Astrocyte of the cerebellum (primary cell): Measurements from ENCODE around the gene ZNF74.

Experiments
- DNase-seq: peaks from one replicate; pipeline ENCODE4 v3.0.0-alpha.2; 2011; ENCODE audit warnings: low read depth
- H3K4me3 ChIP-seq: 2 replicates; pipeline ENCODE4 v1.5.1; 2011; ENCODE audit warnings: mild to moderate bottlenecking, low read depth, low read length, moderate library complexity
- CTCF ChIP-seq: IDR thresholded peaks from 2 replicates; pipeline ENCODE4 v1.5.1; 2012; ENCODE audit warnings: low read length, low read depth, moderate library complexity, mild to moderate bottlenecking; ENCODE audit errors: missing control alignments
- in situ Hi-C: cut with HindIII; loops from 2 replicates; pipeline ENCODE4 v1.10.0; 2017; ENCODE audit warnings: low sequenced_read_pairs

Gene ZNF74

DNA sequence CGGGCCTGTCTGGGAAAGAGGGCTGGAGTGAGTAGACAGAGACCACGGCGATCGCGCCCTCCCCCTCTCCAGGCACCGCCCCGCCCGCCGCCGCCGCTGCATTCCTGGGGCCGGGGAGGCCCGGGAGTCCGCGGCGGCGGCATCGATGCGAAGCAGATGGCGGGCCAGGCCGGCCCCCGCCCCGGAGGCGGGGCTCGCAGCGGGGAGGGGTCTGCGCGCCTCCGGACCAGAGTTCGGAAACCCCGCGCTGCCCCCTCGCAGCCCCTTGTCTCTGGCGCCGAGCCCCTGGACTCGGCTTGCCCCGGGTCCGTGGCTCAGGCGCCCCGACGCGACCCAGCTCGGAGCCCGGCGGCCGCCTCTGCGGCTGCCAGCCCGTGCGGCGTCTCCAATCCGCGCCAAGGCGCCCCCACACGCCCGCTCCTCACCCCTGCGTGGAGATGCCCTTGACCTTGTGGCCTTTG is 42.4 kb downstream of the ZNF74 start:
- peak overlapping the region; percentile 93 for H3K4me3 ChIP-seq
- in situ Hi-C loops = no loop called here
- no peak for TF ChIP-seq CTCF

DNA sequence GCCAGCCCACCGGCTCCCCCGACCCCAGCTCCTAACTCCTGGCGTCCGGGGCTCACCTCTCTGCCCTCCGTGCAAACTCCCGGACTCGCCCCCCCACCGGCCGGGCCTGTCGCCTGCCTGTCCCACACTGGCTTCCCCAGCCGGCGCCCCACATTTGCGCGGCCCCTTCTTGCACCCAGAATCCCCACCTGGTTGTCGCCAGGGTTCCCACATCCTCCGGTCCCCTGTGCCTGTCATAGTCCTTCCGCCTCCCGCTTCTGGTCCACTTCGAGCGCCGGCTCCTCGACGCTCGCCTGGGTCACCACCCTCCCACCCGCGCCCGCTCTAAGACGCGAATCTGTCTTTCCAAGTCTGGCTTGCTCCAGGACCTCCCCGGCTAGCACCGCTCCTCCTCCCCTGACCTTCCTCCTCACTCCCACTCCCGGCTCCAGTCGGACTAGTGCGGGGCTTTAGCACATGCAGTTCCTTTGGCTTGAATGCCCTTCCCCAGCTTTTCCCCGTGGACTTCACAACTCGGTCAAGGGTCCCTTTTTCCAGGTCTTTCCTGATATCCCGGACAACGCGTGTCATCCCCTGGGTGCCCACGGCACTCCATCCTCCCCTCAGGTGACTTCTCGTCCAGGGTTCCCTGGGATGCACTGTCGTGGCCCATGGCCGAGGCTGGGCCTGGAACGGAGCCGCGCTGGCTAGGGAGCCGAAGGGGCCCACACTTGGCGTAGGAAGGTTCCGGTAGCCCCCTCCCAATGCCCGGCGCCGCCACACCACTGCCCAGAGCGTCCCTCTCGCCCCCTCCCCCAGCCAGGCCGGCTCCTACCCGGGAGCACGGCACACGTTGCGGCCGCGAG is 43.0 kb downstream of the ZNF74 start:
- in situ Hi-C loops = no loop called here
- TF ChIP-seq CTCF = no peak
- H3K4me3 ChIP-seq = peak overlapping the region; percentile 93
- no peak for DNase-seq

More for the DNA sequence above, 42.4 kb downstream of the ZNF74 start:
- no peak for DNase-seq

- in situ Hi-C loops = no loop called here
- H3K4me3 ChIP-seq = peak within 1 kb of the TSS; percentile 93
- TF ChIP-seq CTCF = no peak
- peak; percentile 56 for DNase-seq
Measured at GRCh38 chr22:20437613-20438426, 43.9 kb downstream of the ZNF74 start, which contains the start of gene SCARF2. SCARF2 (minus strand) TSS chr22:20437825; CDS start chr22:20437754, 71 bp downstream.

GRCh38 chr22:20438427-20438677 is 44.4 kb downstream of the ZNF74 start:
- TF ChIP-seq CTCF = no peak
- in situ Hi-C loops = no loop called here
- H3K4me3 ChIP-seq = peak overlapping the region; percentile 93
- DNase-seq = no peak

- in situ Hi-C loops = no loop called here
- peak; percentile 38 for TF ChIP-seq CTCF
- DNase-seq = no peak
- H3K4me3 ChIP-seq = peak overlapping the region; percentile 93
Measured at GRCh38 chr22:20438678-20439492, 44.9 kb downstream of the ZNF74 start.

- TF ChIP-seq CTCF = no peak
- in situ Hi-C loops = no loop called here
Measured at GRCh38 chr22:20439556-20439927, 45.6 kb downstream of the ZNF74 start.

More at GRCh38 chr22:20439556-20439927, 45.6 kb downstream of the ZNF74 start:
- no peak for DNase-seq
- no peak overlapping the region for H3K4me3 ChIP-seq
